Ovary (tissue), 9 donors: ENCODE results near the gene GTF3C1. TPM values are rescaled to one million over a fixed set of nuclear protein-coding genes. Genes with fewer than 3 reads are reported as not detected.

ENCODE experiments used
- DNase-seq, 5 donors: peaks; one replicate each; pipeline ENCODE4 v3.0.0-alpha.2; 2019 to 2020
- H3K27ac ChIP-seq, 2 donors: fragments of 200-600 bp; one replicate each; pipeline versions ENCODE4 v1.5.1 to v1.8.0; 2019 to 2022
- H3K27me3 ChIP-seq: fragments of 200-600 bp; one replicate; pipeline ENCODE4 v1.8.0; 2022
- H3K36me3 ChIP-seq: fragments of 200-600 bp; sonication (generic); one replicate; pipeline ENCODE4 v1.5.1; 2019
- H3K4me1 ChIP-seq: one replicate; pipeline ENCODE4 v1.8.1; 2013; ENCODE audit warnings: mild to moderate bottlenecking, moderate library complexity; ENCODE audit not compliant: insufficient read depth
- H3K4me3 ChIP-seq: fragments of 200-600 bp; sonication (generic); one replicate; pipeline ENCODE4 v1.5.1; 2017
- H3K9me3 ChIP-seq, 2 donors: fragments of 200-600 bp in 1 of 2; sonication (generic) in 1 of 2; one replicate each; pipeline versions ENCODE4 v1.5.1 to v1.8.1; 2013 to 2019; ENCODE audit warnings: mild to moderate bottlenecking in 1 of 2, moderate library complexity in 1 of 2
- EP300 ChIP-seq: sonication (generic); formaldehyde crosslinking; IDR thresholded peaks from one replicate; pipeline ENCODE4 v1.6.1; 2017; ENCODE audit warnings: antibody characterized with exemption
- POLR2A ChIP-seq: fragments of 450-650 bp; IDR thresholded peaks from one replicate; pipeline ENCODE4 v1.6.1; 2017; ENCODE audit warnings: antibody characterized with exemption, mild to moderate bottlenecking, moderate library complexity
- WGBS, 3 donors: extraction: QIAGEN DNeasy Blood & Tissue Kit in 1 of 3; methylation state at CpG; one replicate each; pipeline versions ENCODE4 v1.1.5 to v1.1.7; 2013 to 2017; 5-methylcytosine and 5-hydroxymethylcytosine counted together
- intact Hi-C, 4 donors: fragments of 100-400 bp; cut with DNase I; formaldehyde crosslinking; loops; one replicate each; pipeline versions ENCODE4 v1.11.0 to v1.15.1; 2022 to 2023
- polyA plus RNA-seq, 2 donors: library from polyadenylated mRNA; stranded (reverse); fragments of 200-250 nt in 1 of 2; fragments of 350-450 nt in 1 of 2; fragmentation: Illumina TruSeq in 1 of 2; extraction: RNeasy Lipid Tissue Mini Kit (QIAGEN cat#74804) in 1 of 2; gene quantifications; one replicate each; pipeline ENCODE4 v1.2.3, GENCODE V29; 2013 to 2014
- total RNA-seq, 7 donors: library from RNA; depleted of rRNA in 2 of 7; stranded (reverse); fragments of >200 nt in 2 of 7; fragmentation: NEBNext Ultra II Directional in 3 of 7; extraction: Animal tissue kit (Norgen Biotek cat#: 25700) in 3 of 7; gene quantifications; one replicate each; pipeline versions ENCODE4 v1.1.0 to v1.2.4, GENCODE V29; 2016 to 2023
- TF ChIP-seq, protein P1 (sequence below), 3 donors: fragments of 450-650 bp in 2 of 3; fragments of 200-600 bp in 1 of 3; IDR thresholded peaks; one replicate each; pipeline versions ENCODE4 v1.5.1 to v1.8.0; 2016 to 2022; ENCODE audit warnings: antibody characterized with exemption in 3 of 3, mild to moderate bottlenecking in 1 of 3
- donor health status: DM: no; HTN: no; CAD: no; lungs with moderate emphysema.
- donor health status: DM: no; HTN: no; CAD: no.
- donor health status: Bipolar disorder and iron deficiency.
- donor health status: DM: yes; HTN: yes; CAD: no.
- donor health status: DM: no; HTN: no; CAD: no.
- donor health status: DM: yes; HTN: yes; CAD: no.

GTF3C1 gene
- total and polyA plus RNA-seq, 9 donors = 33.9 to 71.7 (median 52.7) TPM

DNA sequence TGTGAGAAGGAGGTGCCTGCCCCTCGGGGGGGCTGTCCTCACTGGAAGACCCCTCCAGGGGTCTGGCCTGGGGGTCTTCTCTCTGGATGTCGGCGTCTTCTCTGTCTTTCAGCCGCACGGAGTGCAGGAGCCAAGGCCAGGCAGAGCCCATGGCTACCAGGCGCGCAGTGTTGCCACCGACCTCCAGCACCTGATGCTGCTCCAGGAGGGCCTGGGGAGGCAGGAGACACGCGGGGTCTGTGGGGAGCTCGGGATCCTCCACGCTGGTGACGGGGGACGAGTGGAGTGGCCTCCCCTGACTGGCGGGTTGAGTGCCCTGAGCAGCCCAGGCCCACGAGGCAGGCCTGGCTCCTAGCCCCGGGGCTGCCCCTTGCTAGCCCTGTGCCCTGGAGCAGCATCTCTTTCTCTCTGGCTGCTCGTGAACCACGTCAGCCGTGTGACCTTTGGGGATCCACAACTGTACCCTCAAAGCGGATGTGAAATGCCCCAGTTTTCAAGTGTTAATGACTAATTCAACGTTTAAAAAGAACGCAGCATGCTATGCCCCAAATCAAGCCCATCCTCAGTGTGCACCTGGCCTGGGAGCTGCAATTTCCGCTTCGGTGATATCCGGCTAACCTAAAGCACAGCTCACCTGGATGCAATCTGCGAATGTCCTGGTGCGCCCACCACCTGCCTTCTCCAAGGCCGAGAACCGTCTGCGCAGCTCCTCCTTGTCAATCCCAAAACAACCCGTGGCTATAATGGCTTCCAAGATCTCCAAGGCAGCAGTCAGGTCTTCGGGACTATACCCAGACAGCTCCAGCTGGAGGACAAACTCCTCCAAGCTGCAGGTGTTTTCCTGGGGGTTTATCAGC lies 84.9 kb downstream of the GTF3C1 start:
- intact Hi-C loops = no loop called here
- Histone ChIP-seq H3K4me3 (no peak overlapping the region), H3K27me3 (no peaks in the 10 kb centered on the region), H3K27ac (no peak overlapping the region), H3K4me1 (no peaks in the 10 kb centered on the region), H3K36me3 (no peaks in the 10 kb centered on the region), H3K9me3 (no peaks in the 10 kb centered on the region)
- WGBS, 3 donors = 89 to 92% (median 90%) methylated on average over 33 of the region's 33 CpGs
- no peak for DNase-seq
- TF ChIP-seq POLR2A (no peak), EP300 (no peak)
- TF ChIP-seq, protein P1, sequence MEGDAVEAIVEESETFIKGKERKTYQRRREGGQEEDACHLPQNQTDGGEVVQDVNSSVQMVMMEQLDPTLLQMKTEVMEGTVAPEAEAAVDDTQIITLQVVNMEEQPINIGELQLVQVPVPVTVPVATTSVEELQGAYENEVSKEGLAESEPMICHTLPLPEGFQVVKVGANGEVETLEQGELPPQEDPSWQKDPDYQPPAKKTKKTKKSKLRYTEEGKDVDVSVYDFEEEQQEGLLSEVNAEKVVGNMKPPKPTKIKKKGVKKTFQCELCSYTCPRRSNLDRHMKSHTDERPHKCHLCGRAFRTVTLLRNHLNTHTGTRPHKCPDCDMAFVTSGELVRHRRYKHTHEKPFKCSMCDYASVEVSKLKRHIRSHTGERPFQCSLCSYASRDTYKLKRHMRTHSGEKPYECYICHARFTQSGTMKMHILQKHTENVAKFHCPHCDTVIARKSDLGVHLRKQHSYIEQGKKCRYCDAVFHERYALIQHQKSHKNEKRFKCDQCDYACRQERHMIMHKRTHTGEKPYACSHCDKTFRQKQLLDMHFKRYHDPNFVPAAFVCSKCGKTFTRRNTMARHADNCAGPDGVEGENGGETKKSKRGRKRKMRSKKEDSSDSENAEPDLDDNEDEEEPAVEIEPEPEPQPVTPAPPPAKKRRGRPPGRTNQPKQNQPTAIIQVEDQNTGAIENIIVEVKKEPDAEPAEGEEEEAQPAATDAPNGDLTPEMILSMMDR (IDR thresholded peaks at IDR 0.05) = no peak

DNA sequence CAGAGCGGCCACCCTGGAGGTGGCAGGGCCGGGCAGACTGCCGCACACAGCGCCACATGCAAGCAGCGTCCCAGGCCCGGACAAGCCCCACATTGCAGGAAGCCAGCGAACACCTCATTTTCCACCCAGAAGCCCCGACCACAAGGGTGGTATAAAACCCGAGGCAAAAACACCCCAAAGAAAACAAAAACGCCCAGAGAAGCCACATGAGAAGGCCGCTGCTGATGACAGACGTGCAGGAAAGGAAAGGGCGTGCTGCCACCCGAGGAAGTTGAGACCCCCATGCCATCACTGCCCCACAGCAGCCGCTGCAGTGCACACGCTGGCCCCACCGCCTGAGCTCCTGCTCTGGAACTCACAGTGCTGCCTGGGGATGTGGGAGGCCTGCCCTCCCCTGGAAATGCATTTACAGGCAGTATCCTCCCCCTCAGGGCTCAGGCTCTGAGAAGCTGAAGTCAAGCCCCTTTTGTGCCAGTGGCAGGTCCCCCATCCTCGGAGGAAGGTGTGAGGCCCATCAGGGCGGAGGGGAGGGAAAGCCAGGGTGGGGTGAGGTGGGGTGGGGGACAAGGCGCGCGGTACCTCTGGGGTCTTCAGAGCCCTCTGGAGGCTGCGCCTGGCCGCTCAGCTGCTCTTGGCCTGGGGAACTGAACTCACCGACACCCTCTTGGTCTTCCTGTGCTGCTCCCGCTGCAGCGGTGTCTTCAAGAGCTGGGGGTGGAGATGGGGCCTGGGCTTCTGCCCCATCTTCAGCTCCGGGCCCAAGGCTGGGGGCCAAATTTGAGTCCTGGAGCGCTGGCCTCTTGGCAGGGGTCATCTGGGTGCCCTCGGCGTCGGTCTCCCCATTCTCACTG lies 85.7 kb downstream of the GTF3C1 start:
- TF ChIP-seq, protein P1 (IDR thresholded peaks at IDR 0.05) = no peak
- no peak for TF ChIP-seq POLR2A
- TF ChIP-seq EP300 = no peak
- intact Hi-C loops = no loop called here
- H3K9me3 ChIP-seq = no peaks in the 10 kb centered on the region
- no peak overlapping the region for H3K4me3 ChIP-seq
- WGBS, 3 donors = 84 to 89% (median 89%) methylated on average over 32 of the region's 32 CpGs
- no peaks in the 10 kb centered on the region for H3K36me3 ChIP-seq
- DNase-seq = no peak
- no peaks in the 10 kb centered on the region for H3K4me1 ChIP-seq
- no peak overlapping the region for H3K27ac ChIP-seq
- H3K27me3 ChIP-seq = no peaks in the 10 kb centered on the region

DNA sequence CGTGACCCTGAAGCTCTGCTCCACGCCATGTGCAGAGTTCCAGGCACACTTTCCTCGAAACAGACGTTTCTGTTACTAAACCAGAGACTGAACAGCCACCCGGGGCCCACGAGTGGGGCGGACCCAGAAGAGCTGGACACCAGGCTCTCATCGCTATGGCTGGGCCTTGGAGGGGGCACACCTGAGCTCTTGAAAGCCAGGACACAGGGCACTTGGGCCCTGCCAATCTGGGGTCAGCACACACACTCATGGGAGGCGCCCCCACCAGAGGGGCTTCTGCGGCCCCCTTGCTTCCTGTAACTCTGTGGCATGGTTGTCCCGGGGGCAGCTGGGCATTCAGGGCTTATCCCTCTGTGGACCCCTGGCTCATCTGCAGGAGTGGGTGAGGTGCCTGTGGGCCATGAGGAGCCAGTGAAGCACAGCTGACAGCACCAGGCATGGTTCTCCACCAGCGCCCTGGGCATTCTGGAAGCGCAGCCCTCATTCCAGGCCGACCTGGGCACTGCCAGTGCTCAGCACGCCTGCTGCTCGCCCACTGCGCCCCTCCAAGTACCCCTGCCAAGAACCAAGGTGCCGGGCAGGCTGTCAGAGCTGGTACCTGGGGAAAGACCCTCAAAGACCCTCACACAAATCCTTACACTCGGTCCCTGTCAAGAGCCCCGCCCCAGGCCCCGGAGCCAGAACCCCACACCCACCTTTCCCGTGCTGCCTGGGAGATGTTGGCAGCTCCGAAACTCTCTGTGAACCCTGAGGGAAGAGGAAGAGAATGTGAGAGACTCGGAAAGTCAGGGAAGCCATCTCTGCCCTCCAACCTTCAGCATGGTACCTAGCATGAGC lies 86.6 kb downstream of the GTF3C1 start:
- TF ChIP-seq, protein P1 (IDR thresholded peaks at IDR 0.05) = no peak
- intact Hi-C loops = no loop called here
- 83 to 85% (median 83%) methylated on average over 14 to 24 of the region's 24 CpGs for WGBS, 3 donors
- Histone ChIP-seq H3K27me3 (no peaks in the 10 kb centered on the region), H3K4me1 (no peaks in the 10 kb centered on the region), H3K27ac (no peak overlapping the region), H3K9me3 (no peaks in the 10 kb centered on the region), H3K36me3 (no peaks in the 10 kb centered on the region), H3K4me3 (no peak overlapping the region)
- DNase-seq = no peak

DNA sequence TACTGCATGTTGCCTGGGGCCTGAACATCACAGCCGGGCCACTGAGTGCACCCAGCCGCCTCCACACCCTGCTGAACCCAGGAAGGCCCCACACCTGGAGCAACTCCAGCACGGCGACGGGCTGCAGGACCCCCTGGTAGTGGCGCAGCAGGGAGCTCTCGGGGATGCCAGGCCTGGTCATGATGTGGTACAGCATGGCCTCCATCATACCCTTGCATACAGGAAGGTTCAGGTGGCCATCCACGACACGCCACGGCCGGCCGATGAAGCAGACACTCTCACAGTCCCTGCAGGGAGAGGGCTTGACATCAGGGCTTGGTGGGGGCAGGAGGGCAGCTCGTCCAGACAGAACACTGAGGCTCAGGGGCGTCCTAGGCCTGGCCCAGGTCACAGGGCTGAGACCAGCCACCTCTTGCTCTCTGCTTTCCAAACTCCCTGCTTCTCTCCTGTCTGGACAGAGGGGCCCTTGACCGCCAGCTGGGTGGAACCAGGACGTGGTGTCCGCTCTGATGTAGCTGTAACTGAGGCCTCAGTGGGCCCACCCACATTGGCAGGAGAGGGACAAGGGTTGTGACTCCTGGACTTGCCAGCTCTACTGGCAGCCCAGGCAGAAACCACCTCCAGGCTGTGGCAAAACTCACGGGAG lies 87.4 kb downstream of the GTF3C1 start:
- 78 to 85% (median 80%) methylated on average over 15 to 18 of the region's 18 CpGs for WGBS, 3 donors
- intact Hi-C loops = no loop called here
- H3K27me3 ChIP-seq = no peaks in the 10 kb centered on the region
- no peak overlapping the region for H3K27ac ChIP-seq
- DNase-seq = no peak
- no peaks in the 10 kb centered on the region for H3K4me1 ChIP-seq
- no peaks in the 10 kb centered on the region for H3K36me3 ChIP-seq
- H3K9me3 ChIP-seq = no peaks in the 10 kb centered on the region
- TF ChIP-seq, protein P1 (IDR thresholded peaks at IDR 0.05) = no peak
- no peak for TF ChIP-seq EP300
- no peak overlapping the region for H3K4me3 ChIP-seq
